Keratinocyte (primary cell): ENCODE data around the gene RPH3AL.

Source experiments
- EZH2 ChIP-seq: IDR thresholded peaks from one replicate; pipeline ENCODE4 v1.6.1; 2012; ENCODE audit warnings: inconsistent platforms, mild to moderate bottlenecking, low read length, moderate library complexity
- TF ChIP-seq, protein P1 (sequence below), 3 experiments: IDR thresholded peaks in 1 of 3; conservative IDR thresholded peaks in 1 of 3; optimal IDR thresholded peaks in 1 of 3; 2 replicates in 2 of 3; 3 replicates in 1 of 3; pipeline versions ENCODE3 to v1.5.1; 2011; ENCODE audit warnings: low read length in 3 of 3, mild to moderate bottlenecking in 3 of 3, moderate library complexity in 2 of 3, control low read depth in 1 of 3, inconsistent platforms in 1 of 3; ENCODE audit not compliant: insufficient read depth in 2 of 3; ENCODE audit errors: extremely low read depth in 1 of 3

DNA sequence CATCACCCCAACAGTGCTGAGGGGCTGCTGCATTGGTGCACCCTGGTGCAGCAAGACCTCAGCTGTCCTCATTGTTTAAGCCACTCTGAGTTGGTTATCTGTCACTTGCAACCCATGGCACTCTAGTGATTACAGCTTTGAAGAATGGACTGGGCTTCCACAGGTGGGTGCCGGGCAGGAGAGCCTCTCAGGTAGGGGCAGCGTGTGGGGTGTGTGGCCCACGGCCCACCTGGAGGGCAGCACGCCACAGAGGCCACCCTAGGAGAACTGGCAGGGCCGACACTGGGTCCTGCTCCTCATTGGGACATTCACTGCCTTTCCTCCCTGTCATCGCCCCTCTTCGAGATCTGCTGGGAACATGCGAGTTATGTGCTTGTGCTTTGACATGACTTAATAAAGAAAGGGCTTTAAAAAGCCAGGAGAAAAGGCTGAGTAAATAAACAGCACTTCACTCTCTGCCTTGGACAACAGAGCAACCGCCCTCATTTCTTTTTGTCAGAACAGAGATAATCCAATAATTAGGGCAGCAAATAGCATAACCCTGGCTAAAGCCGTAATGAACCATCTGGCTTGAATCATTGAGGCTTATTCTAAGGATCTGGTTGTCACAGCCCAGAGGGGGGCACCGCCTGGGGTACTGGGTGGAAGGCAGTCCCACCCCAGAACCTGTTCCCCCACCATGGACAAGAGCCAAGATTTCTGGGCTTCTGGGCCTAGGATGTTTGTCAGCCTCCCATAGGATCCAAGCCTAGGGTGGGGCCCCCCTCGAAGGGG lies 174.1 kb downstream of the RPH3AL start:
- TF ChIP-seq, protein P1, sequence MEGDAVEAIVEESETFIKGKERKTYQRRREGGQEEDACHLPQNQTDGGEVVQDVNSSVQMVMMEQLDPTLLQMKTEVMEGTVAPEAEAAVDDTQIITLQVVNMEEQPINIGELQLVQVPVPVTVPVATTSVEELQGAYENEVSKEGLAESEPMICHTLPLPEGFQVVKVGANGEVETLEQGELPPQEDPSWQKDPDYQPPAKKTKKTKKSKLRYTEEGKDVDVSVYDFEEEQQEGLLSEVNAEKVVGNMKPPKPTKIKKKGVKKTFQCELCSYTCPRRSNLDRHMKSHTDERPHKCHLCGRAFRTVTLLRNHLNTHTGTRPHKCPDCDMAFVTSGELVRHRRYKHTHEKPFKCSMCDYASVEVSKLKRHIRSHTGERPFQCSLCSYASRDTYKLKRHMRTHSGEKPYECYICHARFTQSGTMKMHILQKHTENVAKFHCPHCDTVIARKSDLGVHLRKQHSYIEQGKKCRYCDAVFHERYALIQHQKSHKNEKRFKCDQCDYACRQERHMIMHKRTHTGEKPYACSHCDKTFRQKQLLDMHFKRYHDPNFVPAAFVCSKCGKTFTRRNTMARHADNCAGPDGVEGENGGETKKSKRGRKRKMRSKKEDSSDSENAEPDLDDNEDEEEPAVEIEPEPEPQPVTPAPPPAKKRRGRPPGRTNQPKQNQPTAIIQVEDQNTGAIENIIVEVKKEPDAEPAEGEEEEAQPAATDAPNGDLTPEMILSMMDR (optimal IDR thresholded peaks at IDR 0.05 in 1 of 3, IDR thresholded peaks at IDR 0.05 in 1 of 3, conservative IDR thresholded peaks at IDR 0.05 in 1 of 3; ENCODE audit: extremely low read depth in 1 of 3, insufficient read depth in 2 of 3, low read length in 3 of 3), result no peak
- TF ChIP-seq EZH2, result no peak
